ENCODE results near the gene GCGR.
"Not testable (repeated sequence)": the region's sequence is repeated elsewhere in the genome, so short reads cannot be mapped to it uniquely, and the experiment has no call there.

The GCGR gene

DNA sequence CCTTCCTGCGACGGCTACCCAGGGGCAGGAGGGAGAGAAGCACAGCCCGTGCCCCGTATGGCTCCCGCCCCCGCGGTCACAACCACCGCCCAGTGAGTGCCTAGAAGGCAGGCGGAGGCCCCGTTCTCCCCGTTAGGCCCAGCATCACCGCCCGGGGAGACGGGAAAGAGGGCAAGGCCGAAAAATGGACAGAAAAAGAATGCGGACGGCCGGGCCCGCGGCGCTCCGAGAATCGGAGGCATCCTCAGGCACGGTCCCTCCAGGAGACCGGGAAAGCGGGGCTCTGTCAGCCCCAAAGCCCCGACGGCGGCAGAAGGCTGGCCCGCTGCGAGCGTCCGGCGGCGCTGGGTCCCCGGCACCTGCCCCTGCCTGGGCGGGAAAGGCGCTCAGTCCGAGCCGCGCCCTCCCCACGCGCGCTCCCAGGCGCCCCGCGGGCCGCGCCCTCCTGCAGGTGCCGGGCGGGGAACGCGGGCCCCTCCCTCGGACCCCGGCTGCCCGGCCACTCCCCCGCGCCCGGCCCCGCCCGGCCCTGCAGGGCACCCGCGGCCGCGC lies 28.7 kb downstream of the GCGR start:
- DNase-seq = no peak

DNA sequence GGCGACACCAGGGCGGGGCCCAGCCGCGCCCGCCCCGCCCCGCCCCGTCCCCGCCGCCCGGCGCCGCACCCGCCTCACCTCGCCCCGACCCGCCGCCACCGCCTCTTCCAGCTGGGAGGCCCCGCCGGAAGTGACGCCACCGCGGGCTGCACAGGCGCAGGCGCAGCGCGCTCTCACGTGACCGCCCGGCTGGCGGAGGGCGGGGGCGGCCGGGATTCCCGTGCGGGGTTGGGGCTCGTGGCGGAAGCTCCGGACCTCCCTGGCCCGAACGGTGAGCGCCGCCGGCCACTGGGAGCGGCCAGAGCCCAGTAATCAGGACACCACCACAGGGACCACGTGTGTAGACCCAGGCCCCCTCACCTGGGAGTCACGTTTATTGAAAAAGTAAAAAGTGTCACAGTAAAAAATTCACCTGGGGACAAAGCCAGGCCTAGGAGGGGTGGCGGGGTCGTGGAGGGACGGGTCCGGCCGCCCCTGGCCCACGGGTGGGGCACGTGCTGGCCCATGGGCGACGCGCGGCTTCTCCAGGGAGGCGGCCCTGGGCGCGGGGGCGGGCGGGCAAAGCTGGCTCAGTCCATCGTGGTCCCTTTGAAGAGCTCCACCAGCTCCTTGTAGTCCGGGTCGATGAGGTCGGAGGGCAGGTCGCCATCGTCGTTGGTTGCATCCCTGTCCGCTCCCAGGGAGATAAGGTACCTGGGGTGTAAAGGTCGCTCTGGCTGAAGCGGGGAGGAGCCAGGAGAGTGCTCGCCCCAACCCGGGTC lies 29.4 kb downstream of the GCGR start, which contains the start of gene MCRIP1:
Gene MCRIP1, minus strand, starts transcription at position 132 of the 761 bp plus-strand sequence. CDS start 8,785 bp downstream, outside the sequence.
- DNase-seq = peak; percentile 94

DNA sequence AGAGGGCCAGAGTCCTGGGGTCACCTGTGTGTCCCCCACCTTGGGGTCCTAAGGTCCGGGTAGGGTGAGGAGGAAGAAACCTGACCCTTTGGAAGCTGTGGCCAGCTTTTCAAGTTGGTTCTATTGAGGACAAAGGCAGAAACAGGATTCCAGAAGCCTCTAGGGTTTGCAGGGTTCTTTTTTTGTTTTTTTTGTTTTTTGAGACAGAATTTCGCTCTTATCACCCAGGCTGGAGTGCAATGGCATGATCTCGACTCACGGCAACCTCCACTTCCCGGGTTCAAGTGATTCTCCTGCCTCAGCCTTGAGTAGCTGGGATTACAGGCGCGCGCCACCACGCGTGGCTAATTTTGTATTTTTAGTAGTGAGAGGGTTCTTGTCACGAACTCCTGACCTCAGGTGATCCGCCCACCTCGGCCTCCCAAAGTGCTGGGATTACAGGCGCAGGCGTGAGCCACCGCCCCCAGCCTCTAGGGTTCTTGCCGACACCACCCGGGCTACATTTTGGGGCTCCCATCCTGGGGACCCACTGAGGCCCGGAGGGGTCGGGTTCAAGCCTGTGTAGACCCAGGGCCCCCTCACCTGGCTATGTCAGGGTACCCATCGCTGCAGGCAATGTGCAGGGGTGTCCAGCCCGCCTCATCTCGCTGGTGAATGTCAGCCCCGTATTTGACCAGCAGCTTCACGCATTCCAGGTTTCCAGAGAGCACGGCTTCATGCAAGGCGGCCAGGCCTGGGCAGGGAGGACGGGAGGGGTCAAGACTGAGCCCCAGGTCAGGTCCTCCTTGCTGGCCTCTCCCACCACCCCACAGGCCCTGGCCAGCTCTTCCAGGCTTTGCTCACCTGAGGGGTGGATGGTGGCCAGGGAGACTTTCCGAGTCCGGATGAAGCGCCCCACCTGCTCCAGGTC lies 30.2 kb downstream of the GCGR start:
- no peak for DNase-seq

DNA sequence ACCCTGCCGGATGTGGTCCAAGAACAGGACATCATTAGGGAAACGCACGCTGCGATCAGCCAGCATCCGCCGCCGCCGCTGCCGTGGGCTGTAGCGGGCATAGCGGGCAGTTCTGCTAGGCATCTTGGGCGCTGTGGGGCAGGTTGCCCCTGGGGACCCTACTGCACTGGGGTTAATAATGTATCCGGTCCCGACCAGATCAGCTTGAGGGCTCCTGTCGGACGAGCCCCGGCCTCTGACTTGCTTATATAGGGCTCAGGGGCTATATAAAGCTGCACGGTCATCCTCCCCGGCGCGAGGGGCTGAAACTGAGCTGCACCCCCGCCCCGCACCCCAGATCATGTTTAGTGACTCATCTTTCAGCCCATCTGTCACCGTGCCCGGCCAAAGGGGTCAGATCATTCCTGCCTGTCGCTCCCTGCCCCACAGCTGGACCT lies 30.9 kb downstream of the GCGR start, which contains the start of gene PPP1R27:
Gene PPP1R27, minus strand, starts transcription at position 220 of the 437 bp plus-strand sequence. Its CDS starts 97 bp downstream, at position 123.
- DNase-seq = no peak

DNA sequence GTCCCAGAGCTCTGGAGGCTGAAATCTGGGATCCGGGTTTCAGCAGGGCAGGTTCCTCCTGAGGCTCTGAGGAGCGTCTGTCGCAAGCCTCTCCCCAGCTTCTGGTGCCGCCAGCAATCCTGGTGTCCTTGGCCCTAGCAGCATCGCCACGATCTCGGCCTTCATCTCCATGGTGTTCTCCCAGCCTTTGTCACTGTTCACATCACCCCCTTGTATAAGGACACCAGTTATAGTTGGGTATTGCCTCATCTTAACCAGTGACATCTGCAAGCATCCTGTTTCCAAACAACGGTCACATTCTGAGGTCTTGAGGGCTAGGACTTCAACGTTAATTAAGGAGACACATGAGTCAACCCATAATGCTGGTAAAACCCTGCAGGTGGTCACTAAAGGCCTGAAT lies 33.7 kb downstream of the GCGR start:
- no peak for DNase-seq

DNA sequence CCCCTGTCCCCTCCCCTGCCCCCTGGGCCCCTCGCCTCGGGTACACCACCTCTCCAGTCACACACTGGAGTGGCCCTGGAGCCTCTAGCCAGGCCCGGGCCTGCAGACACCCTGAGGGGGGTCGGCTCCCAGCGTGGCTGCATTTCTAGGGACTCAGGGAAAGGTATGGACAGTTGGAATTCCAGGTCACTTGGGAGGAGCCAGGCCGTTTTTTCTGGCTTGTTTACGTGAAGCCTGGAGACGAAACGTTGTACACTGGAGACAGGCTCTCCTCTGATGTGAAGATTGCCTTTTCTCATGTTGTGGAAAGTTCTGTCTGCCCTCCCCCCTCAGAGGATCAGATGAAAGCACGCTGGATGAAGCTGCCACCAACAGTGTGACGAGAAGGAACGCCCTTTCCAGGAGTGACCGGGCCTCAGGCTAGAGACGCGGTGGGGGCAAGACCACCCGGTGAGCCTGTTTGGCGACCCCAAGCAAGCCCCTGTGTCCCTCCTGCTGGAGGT lies 34.9 kb downstream of the GCGR start:
- DNase-seq = no peak

DNA sequence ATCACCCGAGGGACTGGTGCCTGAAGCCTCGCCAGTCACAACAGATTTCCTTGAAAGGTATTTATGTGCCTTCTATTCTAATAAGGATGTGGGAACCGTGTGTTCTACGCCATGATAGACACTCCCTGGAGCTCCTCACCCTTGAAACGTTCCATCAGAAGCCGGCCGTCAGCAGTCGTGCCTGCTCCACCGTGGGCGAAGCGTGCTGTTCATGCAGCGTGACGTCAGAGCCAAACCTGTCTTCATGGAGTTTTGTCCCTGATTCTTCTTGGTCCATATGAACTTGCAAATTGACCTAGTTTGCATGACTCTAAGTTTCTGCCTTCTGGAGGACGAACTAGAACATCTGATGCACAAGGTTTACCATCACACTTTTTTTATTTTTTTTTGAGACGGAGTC lies 35.4 kb downstream of the GCGR start:
- DNase-seq = no peak

DNA sequence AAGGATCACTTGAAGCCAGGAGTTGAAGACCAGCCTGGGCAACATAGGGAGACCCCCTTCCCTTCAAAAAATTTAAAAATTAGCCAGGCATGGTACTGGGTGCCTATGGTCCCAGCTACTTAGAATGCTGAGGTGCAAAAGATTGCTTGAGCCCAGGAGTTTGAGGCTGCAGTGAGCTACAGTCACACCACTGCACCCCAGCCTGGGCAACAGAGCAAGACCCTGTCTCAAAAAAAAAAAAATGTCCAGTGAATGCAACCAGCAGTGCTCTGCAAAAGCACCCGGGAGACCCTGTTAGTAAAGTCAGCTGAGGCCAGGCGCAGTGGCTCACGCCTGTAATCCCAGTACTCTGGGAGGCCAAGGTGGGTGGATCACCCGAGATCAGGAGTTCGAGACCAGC lies 36.1 kb downstream of the GCGR start:
- not testable (repeated sequence) for DNase-seq

DNA sequence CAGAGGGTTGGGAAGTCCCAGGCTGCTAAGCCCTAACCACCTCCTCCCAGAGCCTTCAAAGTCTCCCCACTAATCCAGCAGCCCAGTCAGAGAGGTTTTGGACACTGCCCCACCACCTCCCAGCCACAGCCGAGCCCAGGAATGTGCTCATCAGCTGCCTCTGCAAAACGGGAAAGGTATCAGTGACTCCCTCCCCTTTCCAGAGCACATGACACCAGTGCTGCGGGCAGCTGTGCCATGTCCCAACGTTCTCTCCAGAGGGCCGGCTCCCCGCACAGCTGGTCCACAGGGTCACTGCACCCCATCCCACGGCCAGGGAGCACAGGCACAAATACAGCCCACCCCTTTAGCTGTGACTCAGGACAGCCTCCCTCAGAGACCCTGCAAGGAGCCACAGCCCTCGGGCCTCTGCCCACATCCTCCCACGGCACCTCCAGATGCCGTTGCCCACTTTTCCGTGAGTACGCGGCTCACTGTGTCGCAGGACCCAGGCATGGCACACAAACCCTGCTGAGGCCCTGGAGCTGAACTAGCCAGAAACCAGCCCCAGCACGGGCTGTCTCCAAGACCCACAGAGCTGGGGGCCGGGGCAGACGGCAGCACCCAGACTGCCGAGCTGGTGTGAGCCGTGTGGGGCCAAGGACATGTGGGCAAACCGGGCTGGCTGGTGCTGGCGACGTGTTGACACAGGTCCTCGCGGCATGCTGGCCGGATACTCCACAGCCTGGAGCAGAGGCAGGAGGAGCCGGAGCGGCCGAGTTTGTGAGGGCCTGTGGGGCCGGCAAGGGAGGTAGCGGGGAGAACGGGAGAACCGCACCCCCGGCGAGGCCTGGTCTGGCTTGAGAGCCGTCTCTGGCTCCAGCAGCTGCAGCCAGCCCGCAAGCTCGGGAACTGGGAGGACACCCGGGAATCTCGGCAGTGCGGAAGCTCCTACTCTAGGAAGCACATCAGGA lies 37.2 kb downstream of the GCGR start:
- DNase-seq = no peak

DNA sequence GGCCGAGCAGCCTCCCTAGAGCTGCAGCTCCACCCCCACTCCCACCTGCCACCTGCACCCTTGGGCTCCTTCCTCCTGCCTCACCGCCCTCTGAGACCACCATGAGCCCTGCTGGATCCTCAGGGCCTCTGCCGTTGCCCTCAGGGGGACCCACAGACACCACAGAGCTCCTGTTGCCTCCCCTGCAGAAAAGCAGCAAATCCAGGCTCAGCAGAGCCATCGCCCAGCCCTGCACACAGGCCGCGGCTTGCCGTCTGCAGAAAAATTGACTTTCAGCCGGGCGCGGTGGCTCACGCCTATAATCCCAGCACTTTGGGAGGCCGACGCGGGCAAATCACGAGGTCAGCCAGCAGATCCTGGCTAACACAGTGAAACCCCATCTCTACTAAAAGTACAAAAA lies 37.9 kb downstream of the GCGR start:
- DNase-seq = no peak

DNA sequence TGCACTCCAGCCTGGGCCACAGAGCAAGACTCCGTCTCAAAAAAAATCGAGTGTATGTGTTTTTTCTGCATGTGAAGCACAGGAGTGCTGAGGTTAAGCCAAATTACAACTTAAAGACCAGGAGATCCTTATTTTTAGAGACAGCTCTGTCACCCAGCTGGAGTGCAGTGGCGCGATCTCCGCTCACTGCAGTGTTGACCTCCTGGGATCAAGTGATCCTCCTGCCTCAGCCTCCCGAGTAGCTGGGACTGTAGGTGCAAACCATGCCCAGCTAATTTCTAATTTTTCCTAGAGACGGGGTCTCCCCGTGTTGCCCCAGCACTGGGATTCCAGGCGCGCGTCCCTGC lies 38.4 kb downstream of the GCGR start:
- no peak for DNase-seq

DNA sequence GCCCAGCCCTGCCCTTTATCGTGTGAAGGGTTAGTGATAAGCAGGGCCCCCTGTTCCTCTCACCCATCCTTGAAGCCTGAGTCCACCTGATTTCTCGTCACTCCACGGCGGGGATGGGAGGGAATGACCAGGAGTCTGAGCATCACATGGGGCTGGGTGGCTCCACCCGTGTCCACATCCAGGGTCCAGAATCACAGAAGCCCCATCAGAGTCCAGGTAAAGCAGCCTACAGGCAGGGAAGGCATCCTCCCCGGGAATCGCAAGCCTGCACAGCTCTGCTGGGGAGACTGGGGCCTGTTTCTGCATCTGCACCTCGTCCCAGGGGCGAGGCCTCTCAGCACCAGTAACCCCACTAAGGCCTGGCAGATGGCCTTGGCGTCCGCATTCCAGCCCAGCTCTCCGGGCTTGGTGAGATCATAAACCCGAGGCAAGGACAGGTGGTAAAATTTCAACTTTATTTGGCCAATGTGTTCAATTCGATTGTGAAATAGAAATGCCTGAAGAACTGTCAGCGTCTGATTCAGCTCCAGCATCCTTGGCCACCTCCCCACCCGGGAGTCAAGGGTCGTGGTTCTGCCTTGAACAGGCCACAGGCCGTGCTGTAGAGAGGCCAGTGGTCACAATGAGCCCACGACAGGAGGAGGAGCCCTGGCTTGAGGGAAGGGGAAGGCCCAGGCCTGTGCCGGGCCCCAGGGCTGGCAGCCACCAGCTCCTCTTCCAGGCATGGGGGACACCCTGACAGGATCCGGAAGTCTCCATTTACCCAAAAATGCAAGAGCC lies 39.0 kb downstream of the GCGR start:
- no peak for DNase-seq

DNA sequence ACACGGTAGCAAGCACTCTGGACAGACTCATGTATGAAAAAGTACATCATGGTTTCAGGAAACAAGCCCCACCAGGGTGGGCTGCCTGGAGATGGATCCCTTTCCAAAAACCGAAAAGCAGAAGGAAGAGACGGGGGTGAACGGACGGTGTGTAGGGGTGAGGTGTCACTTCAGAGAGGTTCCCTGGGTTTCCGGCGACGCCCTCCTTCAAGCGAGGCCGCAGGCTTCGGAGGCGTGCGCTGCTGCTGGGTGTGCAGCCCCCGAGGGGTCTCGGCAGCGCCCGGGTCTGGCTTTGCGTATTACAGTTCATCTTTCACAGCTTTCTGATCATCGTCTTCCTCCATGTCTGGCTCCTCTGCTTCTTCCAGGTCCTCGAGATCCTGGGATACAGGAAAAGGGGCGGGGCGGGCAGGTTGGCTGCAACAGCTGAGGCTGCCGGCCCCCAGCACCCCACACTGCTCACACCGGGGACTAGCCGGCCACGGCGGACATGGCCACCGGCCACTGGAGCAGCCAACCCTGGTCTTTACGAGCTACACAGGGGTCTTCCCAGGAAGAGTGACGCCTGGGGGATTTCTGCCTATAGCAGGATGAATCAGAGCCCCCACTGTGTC lies 39.9 kb downstream of the GCGR start:
- no peak for DNase-seq

DNA sequence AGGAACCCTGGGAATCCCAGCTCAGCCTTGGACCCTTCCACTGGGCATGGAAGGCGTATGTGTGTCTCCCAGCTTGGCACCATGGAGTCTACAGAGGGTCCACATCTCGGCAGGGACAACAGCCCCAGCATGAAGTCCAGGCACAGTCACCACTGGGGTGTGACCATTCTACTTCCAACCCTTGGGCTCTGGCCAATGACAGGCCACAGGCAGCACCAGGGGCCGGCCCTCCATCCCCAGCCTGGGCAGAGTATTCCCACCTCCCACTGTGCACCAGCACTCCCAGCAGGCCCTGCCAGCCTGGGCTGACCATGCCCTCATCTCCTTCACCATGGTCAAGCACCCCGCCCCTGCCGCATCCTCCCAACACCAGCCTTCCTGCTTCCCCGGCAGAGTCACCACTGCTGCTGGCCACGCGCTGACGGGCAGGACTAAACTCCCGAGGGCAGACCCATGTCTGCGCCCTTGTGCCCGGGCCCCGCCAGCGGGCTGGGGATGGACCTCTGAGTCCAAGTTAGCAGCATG lies 40.4 kb downstream of the GCGR start:
- no peak for DNase-seq

DNA sequence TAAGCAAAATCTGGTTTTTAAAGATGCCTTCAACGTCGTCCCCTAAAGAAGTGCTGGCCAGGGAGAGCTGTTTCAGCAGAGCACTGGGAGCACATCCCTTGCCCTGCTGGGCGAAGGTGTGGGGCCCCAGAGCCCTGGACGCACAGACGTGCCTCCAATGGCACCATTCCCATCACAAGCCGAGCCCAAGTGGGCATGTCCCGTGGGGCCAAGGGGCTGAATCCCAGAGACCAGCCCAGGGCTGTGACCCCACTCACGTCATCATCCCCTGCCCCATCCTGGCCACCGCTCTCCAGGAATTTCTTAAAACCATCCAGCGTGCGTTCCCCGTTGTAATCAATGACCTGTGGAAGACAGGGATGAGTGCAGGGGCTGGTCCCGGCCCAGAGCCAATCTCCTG lies 40.9 kb downstream of the GCGR start:
- no peak for DNase-seq

DNA sequence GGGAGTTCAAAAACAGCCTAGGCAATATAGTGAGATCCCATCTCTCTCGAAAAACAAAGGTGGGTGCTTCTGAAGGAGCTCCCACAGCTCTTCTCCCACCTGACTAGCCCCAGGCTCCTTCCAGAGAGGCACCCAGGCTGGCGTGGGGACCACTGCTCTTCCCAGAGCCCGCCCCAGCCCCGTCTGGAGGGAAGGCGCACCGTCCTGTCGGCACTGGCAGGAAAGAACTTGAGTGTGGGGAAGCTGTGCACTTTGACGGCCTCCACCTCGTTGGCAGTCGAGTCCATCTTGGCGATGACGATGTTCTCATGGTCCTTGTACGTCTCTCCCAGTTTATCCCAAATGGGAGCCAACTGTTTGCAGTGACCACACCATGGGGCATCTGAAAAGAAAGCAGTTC lies 41.4 kb downstream of the GCGR start:
- no peak for DNase-seq

DNA sequence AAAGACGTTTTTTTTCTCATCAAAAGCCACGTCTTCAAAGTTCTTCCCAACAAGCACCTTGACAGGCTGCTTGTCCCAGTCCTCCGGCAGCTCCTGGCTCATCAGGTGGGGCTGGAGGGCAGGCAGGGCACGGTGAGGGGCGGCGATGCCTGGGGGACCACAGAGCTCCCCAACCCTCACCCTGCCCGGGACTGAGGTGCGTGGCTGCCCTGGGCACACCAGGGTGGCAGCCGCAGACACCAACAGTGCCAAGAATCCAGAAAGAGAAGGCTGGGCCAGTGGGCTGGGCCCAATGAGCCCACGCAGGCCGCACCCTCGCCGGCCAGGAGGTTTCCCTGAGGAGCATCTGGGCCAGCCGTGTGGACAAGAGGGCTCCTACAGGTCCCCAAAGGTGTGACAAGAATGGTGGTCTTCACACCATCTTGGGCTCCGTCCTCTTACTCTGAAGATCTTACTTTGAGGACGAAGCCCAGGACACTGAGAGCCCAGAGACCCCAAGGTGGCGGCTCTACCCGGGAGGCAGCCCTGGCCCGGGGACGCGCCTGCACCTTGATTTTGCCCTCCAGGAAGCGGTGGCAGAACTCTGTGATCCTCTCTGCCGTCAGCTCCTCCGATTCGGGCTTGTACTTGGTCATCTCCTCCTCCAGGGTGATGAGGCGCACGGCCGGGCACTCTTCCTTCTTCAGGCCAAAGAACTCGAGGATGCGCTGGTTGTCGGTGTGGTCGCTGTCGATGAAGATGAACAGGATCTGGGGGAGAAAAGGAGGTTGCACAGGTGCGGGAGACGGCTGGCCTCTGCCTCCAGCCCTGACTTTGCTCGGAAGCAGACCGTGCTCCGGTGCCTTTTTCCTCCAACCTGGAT lies 42.2 kb downstream of the GCGR start:
- DNase-seq = no peak

DNA sequence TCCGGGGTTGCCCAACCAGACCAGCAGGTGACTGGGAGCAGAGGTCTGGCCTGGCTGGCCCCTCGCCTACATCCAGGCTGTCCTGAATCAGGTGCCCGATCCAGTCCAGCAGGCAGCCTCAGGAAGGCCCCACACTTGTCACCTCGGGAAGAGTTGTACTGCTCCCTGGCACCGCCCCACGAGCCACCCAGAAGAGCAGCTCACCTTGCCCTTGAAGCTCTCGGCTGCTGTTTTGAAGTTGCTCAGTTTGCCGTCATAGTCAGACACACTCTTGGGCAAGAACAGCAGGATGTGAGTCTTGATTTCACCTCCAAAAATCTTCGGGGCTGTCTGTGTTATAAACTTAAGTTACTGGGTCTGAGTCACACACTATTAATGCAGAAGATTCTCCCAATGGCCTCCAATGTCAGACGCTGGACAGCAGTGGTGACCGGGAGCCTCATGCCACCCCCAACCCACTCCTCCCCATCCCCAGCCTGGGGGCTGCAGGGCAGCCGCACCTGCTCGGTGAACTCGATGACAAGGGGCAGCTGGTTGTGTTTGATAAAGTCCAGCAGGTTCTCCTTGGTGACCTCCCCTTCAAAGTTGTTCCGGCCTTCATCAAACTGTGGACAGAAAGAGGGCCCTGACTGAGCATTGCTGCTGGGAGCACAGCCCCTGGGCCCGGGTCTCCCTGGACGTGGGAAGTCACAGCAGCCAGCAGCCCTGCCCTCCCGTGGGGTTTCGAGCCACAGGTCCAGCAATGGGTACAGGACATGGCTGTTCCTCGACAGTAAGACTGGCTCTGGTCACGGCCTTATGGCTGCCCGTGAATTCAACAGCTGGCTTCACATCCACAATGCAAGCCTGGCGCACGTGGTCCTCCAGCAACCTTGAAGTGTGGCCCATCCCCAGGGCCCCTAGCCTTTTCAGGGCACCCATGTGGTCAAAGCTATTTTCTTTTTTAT lies 43.1 kb downstream of the GCGR start:
- no peak for DNase-seq
